ENCODE data around the gene EMP1.
"Not testable (repeated sequence)": the region's sequence is repeated elsewhere in the genome, so short reads cannot be mapped to it uniquely, and the experiment has no call there.

The EMP1 gene

DNA sequence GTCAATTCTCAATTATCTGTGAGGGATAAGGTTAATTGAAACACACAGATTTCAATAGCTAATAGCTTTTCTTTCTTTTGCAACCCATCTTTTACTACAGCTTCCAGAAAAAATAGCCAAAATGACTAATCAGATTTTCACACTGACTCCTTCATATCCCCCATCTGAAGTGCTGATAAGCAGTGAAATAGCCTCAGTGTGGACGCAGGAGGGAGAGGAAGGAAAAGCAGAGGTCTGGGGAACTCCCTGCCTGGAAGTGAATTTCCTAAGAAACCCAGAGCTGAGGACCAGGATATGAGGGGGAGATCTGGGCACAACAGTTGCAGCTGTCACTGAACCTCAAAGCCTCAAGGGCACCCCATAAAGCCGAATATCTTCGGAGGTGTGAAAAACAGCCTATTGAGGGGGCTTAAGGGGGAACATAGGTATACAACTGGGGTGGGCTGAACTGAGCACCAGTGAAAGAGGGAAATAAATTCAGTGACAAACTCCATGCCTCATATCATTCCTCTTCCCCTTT is 60.9 kb downstream of the EMP1 start:
- DNase-seq (ENCODE audit: low read depth, low spot score), result no peak

DNA sequence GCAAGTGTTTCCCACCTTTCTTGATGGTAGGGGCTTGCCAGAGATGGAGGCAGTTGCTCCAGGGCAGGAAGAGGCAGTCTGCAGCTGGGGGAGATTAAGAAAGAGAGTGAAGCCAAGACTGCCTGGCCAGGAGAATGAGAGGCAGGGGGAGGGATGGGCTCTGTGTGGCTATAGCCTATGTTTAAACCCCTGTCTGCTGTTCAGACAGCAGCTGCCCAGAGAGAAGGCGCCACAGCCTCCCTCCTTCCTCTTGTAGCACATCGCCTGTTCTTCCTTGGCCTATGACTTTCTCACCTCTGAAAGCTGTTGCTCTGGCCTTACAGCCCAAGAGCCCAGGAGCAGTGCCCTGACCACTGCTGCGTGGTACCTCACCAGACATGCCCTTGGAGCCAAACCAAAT is 61.7 kb downstream of the EMP1 start:
- DNase-seq (ENCODE audit: low read depth, low spot score), result no peak

DNA sequence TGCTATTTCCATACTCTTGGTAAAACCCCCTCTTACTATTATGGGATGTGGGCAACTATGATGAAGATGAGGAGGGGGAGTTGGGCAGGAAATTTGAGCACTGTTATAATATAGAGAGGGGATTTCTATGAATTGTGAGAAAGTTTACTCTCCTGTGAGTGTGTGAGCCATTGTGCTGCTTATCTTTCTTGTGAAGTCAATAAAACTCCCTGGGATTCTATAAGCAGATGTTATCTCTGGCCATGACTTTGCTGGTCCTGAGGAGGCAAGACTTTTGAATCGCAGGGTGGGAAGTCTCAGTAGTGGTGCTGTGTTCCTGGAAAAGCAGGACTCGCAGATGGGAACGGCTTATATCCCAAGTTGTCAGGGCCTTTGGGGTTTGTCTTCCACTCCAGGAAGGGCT is 62.2 kb downstream of the EMP1 start:
- DNase-seq (ENCODE audit: low read depth, low spot score), result no peak

DNA sequence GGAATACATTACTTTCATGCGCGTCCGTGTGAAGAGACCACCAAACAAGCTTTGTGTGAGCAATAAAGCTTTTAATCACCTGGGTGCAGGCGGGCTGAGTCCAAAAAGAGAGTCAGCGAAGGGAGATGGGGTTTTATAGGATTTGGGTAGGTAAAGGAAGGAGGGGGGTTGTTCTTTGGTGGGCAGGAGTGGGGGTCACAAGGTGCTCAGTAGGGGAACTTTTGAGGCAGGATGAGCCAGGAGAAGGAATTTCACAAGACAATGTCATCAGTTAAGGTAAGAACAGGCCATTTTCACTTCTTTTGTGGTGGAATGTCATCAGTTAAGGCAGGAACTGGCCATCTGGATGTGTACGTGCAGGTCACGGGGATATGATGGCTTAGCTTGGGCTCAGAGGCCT is 63.1 kb downstream of the EMP1 start:
- not testable (repeated sequence) for DNase-seq (ENCODE audit: low read depth, low spot score)

DNA sequence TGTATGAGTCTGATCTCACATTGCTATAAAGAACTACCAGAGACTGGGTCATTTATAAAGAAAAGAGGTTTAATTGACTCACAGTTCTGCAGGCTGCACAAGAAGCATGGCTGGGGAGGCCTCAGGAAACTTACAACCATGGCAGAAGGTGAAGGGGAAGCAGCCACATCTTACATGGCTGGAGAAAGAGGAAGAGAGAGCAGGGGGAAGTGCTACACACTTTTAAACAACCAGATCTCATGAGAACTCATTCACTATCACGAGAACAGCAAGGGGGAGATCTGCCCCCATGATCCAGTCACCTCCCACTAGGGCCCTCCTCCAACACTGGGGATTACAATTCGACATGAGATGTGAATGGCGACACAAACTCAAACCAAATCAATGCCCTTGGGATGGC is 71.3 kb downstream of the EMP1 start:
- not testable (repeated sequence) for DNase-seq (ENCODE audit: low read depth, low spot score)

DNA sequence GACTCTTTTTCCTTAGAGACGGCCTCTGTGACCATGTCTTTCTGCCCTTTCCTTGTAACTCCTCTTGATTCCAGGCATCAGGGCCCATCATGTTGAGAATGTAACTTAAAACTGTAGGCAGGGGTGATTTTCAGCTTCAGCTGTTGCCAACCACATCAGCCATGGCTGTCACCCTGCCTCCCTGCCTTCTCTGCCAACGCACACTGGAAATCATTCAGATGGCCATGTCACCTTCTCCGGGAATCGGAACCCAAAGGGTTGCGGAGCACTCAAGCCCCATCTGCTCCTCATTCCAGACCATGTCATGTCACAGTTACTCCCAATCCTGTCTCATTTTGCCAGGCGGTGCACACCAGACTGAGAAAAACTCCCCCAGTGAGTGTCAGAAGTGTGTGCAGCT is 72.1 kb downstream of the EMP1 start:
- DNase-seq (ENCODE audit: low read depth, low spot score), result no peak
